ENCODE measurements around the gene VCX3A. TPM values are rescaled to one million over a fixed set of nuclear protein-coding genes. Genes with fewer than 3 reads are reported as not detected.
"Not testable (repeated sequence)": the region's sequence is repeated elsewhere in the genome, so short reads cannot be mapped to it uniquely, and the experiment has no call there.

Gene VCX3A
- not detected for total RNA-seq

GRCh38 chrX:6535018-6535417, at the start of gene VCX3A:
VCX3A (minus strand) TSS chrX:6535118; CDS start chrX:6534497, 621 bp downstream.
- TF ChIP-seq, protein P1, sequence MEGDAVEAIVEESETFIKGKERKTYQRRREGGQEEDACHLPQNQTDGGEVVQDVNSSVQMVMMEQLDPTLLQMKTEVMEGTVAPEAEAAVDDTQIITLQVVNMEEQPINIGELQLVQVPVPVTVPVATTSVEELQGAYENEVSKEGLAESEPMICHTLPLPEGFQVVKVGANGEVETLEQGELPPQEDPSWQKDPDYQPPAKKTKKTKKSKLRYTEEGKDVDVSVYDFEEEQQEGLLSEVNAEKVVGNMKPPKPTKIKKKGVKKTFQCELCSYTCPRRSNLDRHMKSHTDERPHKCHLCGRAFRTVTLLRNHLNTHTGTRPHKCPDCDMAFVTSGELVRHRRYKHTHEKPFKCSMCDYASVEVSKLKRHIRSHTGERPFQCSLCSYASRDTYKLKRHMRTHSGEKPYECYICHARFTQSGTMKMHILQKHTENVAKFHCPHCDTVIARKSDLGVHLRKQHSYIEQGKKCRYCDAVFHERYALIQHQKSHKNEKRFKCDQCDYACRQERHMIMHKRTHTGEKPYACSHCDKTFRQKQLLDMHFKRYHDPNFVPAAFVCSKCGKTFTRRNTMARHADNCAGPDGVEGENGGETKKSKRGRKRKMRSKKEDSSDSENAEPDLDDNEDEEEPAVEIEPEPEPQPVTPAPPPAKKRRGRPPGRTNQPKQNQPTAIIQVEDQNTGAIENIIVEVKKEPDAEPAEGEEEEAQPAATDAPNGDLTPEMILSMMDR (IDR thresholded peaks at IDR 0.05; ENCODE audit: low read depth), result not testable (repeated sequence)

GRCh38 chrX:6574762-6575161, 39.8 kb upstream of the VCX3A start:
- TF ChIP-seq, protein P1 (IDR thresholded peaks at IDR 0.05; ENCODE audit: low read depth), result no peak

GRCh38 chrX:6568031-6568430, 33.1 kb upstream of the VCX3A start:
- TF ChIP-seq, protein P1 (IDR thresholded peaks at IDR 0.05; ENCODE audit: low read depth), result no peak

GRCh38 chrX:6558979-6559378, 24.1 kb upstream of the VCX3A start:
- TF ChIP-seq, protein P1 (IDR thresholded peaks at IDR 0.05; ENCODE audit: low read depth), result no peak

DNA sequence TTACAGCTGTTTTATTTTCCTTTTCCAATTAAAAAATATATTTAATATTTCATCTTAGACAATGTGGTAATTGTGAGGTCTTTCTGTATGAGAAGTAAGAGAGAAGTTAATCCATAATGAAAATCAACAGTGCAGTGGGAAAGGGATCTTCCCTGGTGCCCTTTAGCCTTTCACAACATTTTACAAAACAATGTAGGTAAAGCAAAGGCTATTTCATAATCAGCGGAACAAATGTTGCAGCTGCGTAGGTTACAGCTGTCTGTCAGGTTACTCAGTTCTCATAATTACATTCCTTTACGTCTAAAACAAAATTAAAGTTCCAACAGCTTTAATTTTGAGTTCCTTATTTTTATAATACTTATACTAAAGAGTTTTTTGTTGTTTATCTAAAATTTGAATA, 22.8 kb upstream of the VCX3A start:
- TF ChIP-seq, protein P1 (IDR thresholded peaks at IDR 0.05; ENCODE audit: low read depth), result no peak

- TF ChIP-seq, protein P1 (IDR thresholded peaks at IDR 0.05; ENCODE audit: low read depth), result no peak
Measured at GRCh38 chrX:6550999-6551398, 16.1 kb upstream of the VCX3A start.

GRCh38 chrX:6545712-6546111, 10.8 kb upstream of the VCX3A start:
- TF ChIP-seq, protein P1 (IDR thresholded peaks at IDR 0.05; ENCODE audit: low read depth), result no peak
